ENCODE data around the gene CRYL1. TPM values are rescaled to one million over a fixed set of nuclear protein-coding genes. Genes with fewer than 3 reads are reported as not detected.

Gene CRYL1
- total and polyA plus RNA-seq, 2 of the 4 experiments (the other 2 are of a cell fraction): 11.7 to 16.4 TPM

DNA sequence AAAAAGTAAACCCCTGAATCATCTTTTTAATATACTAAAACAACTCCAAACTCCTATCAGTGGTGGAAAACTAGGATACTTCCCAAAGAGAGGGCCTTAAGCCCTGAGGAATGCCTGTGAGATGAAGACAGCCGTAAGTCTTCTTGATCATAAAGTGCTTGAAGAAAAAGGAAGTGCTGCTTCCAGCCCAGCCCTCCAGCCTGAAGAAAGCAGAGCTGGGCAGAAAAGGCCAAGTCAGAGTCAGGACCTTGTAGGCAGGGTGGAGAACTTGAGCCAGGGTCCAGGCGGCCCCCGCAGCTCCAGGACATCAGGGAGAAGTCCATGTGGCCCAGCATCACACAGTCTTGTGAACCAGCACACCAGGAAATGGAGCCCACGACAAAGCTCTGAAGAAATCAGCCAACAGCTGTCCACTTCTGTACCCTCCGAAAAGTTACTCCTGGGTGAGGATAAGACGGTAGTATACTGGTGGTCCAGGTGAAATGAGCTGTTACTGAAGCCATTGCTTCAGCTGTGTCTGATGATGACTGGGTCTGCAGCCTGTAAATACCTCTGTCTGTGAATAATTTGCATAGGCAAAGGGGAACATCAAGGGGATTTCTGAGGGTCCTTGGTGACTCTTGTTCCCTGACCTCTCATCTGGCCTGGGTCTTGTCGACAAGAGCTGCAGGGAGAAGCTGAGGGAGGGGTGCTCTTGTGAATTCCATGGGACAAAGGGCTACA lies 18.7 kb upstream of the CRYL1 start:
- Histone ChIP-seq H3K27me3 (ENCODE audit: control insufficient read depth, insufficient read depth, low read length) (no peaks in the 10 kb centered on the region), H3K36me3 (ENCODE audit: control insufficient read depth, insufficient read depth, low read length) (no peaks in the 10 kb centered on the region), H2BK5ac (ENCODE audit: low read depth, low read length, poor library complexity, severe bottlenecking) (no peak overlapping the region), H2AK5ac (ENCODE audit: low read depth, low read length) (no peak overlapping the region), H3K18ac (ENCODE audit: low read depth, low read length) (no peak overlapping the region), H3K79me1 (ENCODE audit: low read depth in 1 of 2, low read length in 2 of 2) (no peaks in the 10 kb centered on the region), H2AFZ (replicated peaks; ENCODE audit: low read length, poor library complexity) (no peak overlapping the region), H2BK15ac (ENCODE audit: low read depth, low read length) (no peak overlapping the region), H4K91ac (ENCODE audit: insufficient read depth, low read depth, low read length) (no peak overlapping the region), H3K4ac (ENCODE audit: low read depth, low read length) (no peak overlapping the region), H3K4me1 (ENCODE audit: control insufficient read depth, insufficient read depth, low read length) (no peaks in the 10 kb centered on the region), H3K4me3 (ENCODE audit: insufficient read depth, low read depth, low read length) (no peak overlapping the region), H3K23ac (ENCODE audit: low read depth, low read length) (no peak overlapping the region), H3K9me1 (ENCODE audit: insufficient read depth, low read length) (no peaks in the 10 kb centered on the region), H3K14ac (replicated peaks; ENCODE audit: low read depth, low read length) (no peak overlapping the region), H2BK20ac (ENCODE audit: low read depth, low read length) (no peak overlapping the region), H3K56ac (ENCODE audit: extremely low read depth, insufficient read depth, low read length) (no peak overlapping the region), H4K20me1 (ENCODE audit: insufficient read depth, low read length) (no peaks in the 10 kb centered on the region), H3K27ac (ENCODE audit: insufficient read depth, low read length) (no peak overlapping the region), H4K5ac (ENCODE audit: low read depth, low read length) (no peak overlapping the region), H2AK9ac (replicated peaks; ENCODE audit: low read depth, low read length, poor library complexity) (no peak overlapping the region), H2BK120ac (ENCODE audit: low read depth, low read length) (no peak overlapping the region), H4K8ac (ENCODE audit: low read depth in 2 of 2, low read length in 2 of 2) (no peak overlapping the region), H3K9me3 (ENCODE audit: control insufficient read depth, insufficient read depth, low read length) (no peaks in the 10 kb centered on the region), H3K4me2 (ENCODE audit: low read depth, low read length) (no peak overlapping the region), H3K9ac (ENCODE audit: low read depth, low read length) (no peak overlapping the region)
- intact Hi-C loops (cut with micrococcal nuclease): no loop called here
- TF ChIP-seq, protein P1, sequence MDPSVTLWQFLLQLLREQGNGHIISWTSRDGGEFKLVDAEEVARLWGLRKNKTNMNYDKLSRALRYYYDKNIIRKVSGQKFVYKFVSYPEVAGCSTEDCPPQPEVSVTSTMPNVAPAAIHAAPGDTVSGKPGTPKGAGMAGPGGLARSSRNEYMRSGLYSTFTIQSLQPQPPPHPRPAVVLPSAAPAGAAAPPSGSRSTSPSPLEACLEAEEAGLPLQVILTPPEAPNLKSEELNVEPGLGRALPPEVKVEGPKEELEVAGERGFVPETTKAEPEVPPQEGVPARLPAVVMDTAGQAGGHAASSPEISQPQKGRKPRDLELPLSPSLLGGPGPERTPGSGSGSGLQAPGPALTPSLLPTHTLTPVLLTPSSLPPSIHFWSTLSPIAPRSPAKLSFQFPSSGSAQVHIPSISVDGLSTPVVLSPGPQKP (IDR thresholded peaks at IDR 0.05; ENCODE audit: borderline replicate concordance, low read depth, low read length): no peak
- TF ChIP-seq RAD21 (IDR thresholded peaks at IDR 0.05; ENCODE audit: low read length) (no peak), CHD1 (IDR thresholded peaks at IDR 0.05; ENCODE audit: low read depth, low read length) (no peak), MAFK (IDR thresholded peaks at IDR 0.05; ENCODE audit: low read depth, low read length) (no peak), FOS (IDR thresholded peaks at IDR 0.05; ENCODE audit: low read depth, low read length) (no peak), MAZ (IDR thresholded peaks at IDR 0.05; ENCODE audit: borderline replicate concordance, low read depth, low read length) (no peak), MXI1 (IDR thresholded peaks at IDR 0.05; ENCODE audit: borderline replicate concordance, low read depth, low read length) (no peak), NFE2L2 (IDR thresholded peaks at IDR 0.05; ENCODE audit: low read depth, low read length) (no peak), RFX5 (IDR thresholded peaks at IDR 0.05; ENCODE audit: low read depth, low read length) (no peak), SMC3 (IDR thresholded peaks at IDR 0.05; ENCODE audit: low read depth, low read length) (no peak), RCOR1 (IDR thresholded peaks at IDR 0.05; ENCODE audit: insufficient replicate concordance, low read length) (no peak), CEBPB (IDR thresholded peaks at IDR 0.05; ENCODE audit: low read depth, low read length) (no peak)
- TF ChIP-seq, protein P2, sequence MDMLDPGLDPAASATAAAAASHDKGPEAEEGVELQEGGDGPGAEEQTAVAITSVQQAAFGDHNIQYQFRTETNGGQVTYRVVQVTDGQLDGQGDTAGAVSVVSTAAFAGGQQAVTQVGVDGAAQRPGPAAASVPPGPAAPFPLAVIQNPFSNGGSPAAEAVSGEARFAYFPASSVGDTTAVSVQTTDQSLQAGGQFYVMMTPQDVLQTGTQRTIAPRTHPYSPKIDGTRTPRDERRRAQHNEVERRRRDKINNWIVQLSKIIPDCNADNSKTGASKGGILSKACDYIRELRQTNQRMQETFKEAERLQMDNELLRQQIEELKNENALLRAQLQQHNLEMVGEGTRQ (IDR thresholded peaks at IDR 0.05; ENCODE audit: low read depth, low read length): no peak
- TF ChIP-seq, protein P3, sequence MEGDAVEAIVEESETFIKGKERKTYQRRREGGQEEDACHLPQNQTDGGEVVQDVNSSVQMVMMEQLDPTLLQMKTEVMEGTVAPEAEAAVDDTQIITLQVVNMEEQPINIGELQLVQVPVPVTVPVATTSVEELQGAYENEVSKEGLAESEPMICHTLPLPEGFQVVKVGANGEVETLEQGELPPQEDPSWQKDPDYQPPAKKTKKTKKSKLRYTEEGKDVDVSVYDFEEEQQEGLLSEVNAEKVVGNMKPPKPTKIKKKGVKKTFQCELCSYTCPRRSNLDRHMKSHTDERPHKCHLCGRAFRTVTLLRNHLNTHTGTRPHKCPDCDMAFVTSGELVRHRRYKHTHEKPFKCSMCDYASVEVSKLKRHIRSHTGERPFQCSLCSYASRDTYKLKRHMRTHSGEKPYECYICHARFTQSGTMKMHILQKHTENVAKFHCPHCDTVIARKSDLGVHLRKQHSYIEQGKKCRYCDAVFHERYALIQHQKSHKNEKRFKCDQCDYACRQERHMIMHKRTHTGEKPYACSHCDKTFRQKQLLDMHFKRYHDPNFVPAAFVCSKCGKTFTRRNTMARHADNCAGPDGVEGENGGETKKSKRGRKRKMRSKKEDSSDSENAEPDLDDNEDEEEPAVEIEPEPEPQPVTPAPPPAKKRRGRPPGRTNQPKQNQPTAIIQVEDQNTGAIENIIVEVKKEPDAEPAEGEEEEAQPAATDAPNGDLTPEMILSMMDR (conservative IDR thresholded peaks at IDR 0.05; ENCODE audit: low read depth, low read length): no peak
- dilution Hi-C loops (cut with HindIII; ENCODE audit: low sequenced_read_pairs, unreplicated experiment): no loop called here
- ATAC-seq (ENCODE audit: low read depth) (no peak), DNase-seq (no peak)
- WGBS, 2 experiments (ENCODE audit: extremely low coverage in 2 of 2, insufficient read length in 1 of 2): no CpG with 5 or more reads among the region's 7 CpGs
- ChIA-PET POLR2A (ENCODE audit: unreplicated experiment) (no interaction called here), CTCF (no interaction called here)
- no TSS peak for BruUV-seq (replicated peaks)
- in situ Hi-C loops (cut with MboI; ENCODE audit: low sequenced_read_pairs): no loop called here
